GM23248 (cell line): ENCODE data around the gene EPB41L4B.

ENCODE experiments used
- EZH2 ChIP-seq: fragments of 200-600 bp; sonication (generic); IDR thresholded peaks from 2 replicates; pipeline ENCODE4 v1.6.1; 2018; ENCODE audit warnings: antibody characterized with exemption, mild to moderate bottlenecking; ENCODE audit not compliant: insufficient read depth, poor library complexity, severe bottlenecking
- EZH2phosphoT487 ChIP-seq: fragments of 200-600 bp; sonication (generic); IDR thresholded peaks from 2 replicates; pipeline ENCODE4 v1.6.1; 2018; ENCODE audit warnings: antibody characterized with exemption, moderate library complexity, mild to moderate bottlenecking, low read depth; ENCODE audit not compliant: insufficient read depth

DNA sequence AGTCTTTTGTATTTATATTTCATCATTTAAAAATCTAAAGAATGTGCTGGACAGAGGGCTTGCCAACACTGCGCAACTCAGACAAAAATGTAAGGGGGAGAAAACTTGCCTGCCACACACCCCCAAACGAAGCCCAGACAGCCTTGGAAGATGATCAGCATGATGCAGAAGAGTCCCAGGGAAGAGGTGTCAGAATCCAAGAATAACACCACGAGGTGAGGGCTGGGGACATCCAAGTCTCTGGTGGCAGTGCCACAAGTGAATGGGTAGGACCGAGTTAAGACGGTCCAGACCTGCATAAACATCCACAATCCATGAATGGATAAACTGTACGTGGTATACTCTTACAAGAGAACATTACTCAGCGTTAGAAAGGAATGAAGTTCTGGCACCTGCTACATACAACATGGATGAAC lies 10.4 kb downstream of the EPB41L4B start:
- TF ChIP-seq EZH2 (no peak), EZH2phosphoT487 (no peak)
